HuH-7 (cell line): ENCODE data around the gene ABLIM1.

Experiments used
- DNase-seq: peaks from one replicate; pipeline ENCODE4 v3.0.0; 2011; ENCODE audit warnings: low spot score

ABLIM1 gene

GRCh38 chr10:114518401-114519305 is 139.4 kb downstream of the ABLIM1 start:
- DNase-seq, result no peak

DNA sequence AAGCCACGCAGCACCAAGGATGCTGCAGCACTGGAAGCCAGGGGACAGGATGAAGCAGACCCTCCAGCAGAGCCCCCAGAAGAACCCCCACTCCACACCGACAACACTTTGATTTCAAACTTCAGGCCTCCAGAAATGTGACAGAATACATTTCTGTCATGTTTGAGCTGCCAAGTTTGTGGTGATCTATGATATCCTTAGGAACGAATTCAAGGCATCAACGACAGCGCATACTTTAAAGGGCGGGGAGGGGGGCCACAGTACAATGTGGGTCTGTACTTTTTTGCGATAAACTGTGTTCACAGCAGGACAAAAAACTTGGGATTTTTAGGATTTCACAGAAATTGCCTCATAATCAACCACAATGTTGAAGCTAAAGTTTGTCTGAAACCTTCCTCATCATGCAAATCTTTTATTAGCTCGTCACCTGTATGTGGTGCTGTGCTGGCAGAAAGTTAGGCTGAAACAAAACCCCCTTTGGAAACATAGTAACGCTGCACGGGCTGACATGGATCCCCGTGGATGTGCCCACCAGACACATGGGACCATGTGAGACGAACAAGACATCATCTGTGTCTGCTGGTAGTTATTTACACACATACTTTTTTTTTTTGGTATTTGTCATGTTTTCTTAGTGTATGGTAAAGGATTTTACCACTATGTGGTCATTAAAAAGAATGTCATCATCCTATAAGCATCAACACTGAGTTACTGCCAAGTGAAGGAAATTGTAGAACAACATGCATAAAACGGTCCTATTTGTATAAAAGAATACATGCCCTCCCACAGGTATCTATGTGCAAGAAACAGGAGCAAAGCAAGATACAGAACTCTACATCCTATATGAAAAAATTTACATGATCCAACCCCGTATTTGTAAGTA is 140.5 kb downstream of the ABLIM1 start:
- no peak for DNase-seq

DNA sequence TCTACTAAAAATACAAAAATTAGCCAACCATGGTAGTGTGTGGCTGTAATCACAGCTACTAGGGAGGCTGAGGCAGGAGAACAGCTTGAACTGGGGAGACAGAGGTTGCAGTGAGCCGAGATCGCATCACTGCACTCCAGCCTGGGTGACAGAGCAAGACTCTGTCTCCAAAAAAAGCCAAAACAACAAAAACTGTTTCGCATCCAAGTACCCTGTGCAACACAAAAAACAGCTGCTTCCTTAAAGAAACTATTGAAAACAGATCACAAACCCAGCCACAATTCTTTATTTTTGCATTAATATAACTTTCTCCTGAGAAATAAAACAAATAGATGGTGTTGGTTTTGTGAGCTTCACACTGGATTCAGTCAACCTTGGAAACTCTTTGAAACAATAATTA is 141.7 kb downstream of the ABLIM1 start:
- DNase-seq, result no peak

- no peak for DNase-seq
Observed at GRCh38 chr10:114515298-114515914, 142.7 kb downstream of the ABLIM1 start.

- DNase-seq, result no peak
Observed at GRCh38 chr10:114513381-114513792, 144.7 kb downstream of the ABLIM1 start.

GRCh38 chr10:114511881-114512280 is 146.2 kb downstream of the ABLIM1 start:
- DNase-seq, result no peak

DNA sequence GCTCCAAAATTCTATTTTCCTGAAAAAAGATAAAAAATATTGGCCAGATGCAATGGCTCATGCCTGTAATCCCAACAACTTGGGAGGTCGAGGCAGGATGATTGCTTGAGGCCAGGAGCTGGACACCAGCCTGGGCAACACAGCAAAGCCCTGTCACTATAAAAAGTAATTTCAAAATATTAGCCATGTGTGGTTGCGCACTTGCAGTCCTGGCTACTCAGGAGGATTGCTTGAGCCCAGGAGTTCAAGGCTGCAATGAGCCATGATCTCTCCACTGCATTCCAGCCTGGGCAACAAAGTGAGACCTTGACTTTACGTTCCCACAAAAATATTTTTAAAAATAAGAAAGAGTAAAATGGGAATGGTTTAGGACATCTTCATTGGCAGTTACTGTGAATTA is 149.7 kb downstream of the ABLIM1 start:
- DNase-seq, result no peak

DNA sequence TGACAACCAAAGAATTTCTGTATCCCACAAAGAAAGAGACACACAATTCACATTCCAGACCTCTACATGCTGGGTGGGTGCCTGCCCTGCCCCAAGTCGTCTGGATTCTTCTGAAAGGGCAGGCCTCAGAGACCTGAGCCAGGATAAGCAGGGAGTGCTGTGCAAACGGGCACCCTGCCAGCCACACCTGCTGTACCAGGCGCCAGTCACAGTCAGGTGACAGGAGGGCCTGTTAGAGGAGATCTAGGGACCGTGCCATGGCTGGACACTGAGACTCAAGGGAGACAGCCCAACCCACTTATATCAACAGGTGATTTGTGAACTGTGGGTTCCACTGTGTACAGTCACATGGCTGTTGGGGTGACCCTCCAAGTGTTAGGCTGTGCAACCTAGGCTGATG is 150.6 kb downstream of the ABLIM1 start:
- no peak for DNase-seq

- DNase-seq, result no peak
Observed at GRCh38 chr10:114506871-114507385, 151.1 kb downstream of the ABLIM1 start.

GRCh38 chr10:114504769-114505579 is 153.1 kb downstream of the ABLIM1 start:
- no peak for DNase-seq

GRCh38 chr10:114502074-114502473 is 156.0 kb downstream of the ABLIM1 start:
- DNase-seq, result no peak

GRCh38 chr10:114501650-114502049 is 156.4 kb downstream of the ABLIM1 start:
- no peak for DNase-seq

DNA sequence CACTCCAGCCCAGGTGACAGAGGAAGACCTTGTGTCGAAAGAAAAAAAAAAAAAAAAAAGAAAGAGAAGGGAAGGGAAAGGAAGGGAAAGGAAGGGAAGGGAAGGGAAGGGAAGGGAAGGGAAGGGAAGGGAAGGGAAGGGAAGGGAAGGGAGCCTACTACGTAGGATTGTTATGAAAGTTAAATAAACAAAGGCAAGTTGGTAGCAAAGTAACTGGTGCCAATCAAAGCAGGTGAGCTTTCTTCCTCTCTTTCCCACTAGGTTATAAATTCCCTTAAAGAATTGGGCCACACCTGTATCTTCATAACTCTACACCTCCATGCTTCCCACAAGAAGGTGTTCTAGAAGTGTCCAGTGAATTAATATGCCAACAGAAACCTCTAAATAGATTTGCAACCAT is 157.4 kb downstream of the ABLIM1 start:
- DNase-seq, result no peak

DNA sequence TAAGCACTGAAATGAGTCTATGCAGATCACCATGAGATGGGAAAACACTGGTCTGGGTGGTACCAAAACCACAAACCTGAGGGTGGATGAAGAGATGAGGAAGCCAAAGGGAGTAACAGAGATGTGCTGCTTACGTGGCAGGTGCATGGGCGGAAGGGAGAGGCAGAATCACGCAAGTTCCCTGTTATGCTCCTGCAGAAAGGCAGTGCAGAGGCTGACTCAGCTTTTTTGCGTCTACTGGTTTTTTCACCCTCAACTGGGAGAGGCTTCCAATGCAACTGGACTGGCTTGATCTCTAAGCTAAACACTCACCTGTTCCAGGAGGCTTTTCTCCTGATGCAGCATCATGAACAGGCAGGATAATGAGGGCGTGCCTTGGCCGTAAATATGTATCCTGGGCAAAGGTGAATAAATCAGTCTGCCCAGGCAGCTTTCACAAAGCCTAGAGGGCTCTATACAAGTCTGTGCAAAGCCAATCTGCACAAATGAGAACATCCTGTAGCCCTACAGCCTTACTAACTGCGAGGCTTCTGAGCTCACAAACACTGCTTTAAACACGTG is 158.4 kb downstream of the ABLIM1 start:
- DNase-seq, result no peak

GRCh38 chr10:114499116-114499515 is 159.0 kb downstream of the ABLIM1 start:
- no peak for DNase-seq

- no peak for DNase-seq
Observed at GRCh38 chr10:114498413-114499111, 159.5 kb downstream of the ABLIM1 start.

- no peak for DNase-seq
Observed at GRCh38 chr10:114495303-114495702, 162.8 kb downstream of the ABLIM1 start.

- no peak for DNase-seq
Observed at GRCh38 chr10:114492351-114493037, 165.6 kb downstream of the ABLIM1 start.

DNA sequence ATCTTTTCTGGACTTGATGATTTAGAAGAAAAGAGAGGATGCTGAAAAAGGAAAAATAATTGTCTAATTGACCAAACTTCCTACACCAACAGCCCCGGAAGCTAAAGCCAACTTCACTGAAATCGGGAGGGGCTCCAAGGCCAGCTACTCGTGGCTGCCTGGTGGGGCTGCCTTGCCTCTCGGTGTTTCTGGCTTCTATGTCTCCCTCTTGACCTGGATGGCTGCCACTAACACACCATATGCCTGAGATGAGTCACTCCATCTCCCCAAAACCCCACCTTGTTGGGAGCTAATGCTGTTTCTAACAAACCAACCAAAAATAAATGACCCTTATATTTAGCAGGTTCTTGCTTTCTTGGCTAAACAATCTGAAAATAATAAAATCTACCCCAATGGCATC is 166.1 kb downstream of the ABLIM1 start:
- DNase-seq, result no peak

- no peak for DNase-seq
Observed at GRCh38 chr10:114491419-114491818, 166.7 kb downstream of the ABLIM1 start.
